GM19438 (cell line): ENCODE data around the gene PARD6A.

Source experiments
- ATAC-seq: cut with Tn5 transposase; IDR thresholded peaks from one replicate; pipeline ENCODE4 v1.9.1; 2021; ENCODE audit warnings: low read depth; ENCODE audit not compliant: unreplicated experiment

The PARD6A gene

GRCh38 chr16:67666559-67667452 lies 6.0 kb downstream of the PARD6A start, which contains the start of the genes C16orf86 and ENKD1:
Gene C16orf86 (plus strand): TSS chr16:67666814. CDS start chr16:67666971, 157 bp downstream.
Gene ENKD1 (minus strand): TSS chr16:67666750. CDS start chr16:67666442, 308 bp downstream.
- peak; percentile 62 for ATAC-seq

- no peak for ATAC-seq
Observed at GRCh38 chr16:67667453-67667816, 6.7 kb downstream of the PARD6A start.

- peak; percentile 62 for ATAC-seq
Observed at GRCh38 chr16:67667817-67668494, 7.2 kb downstream of the PARD6A start.

GRCh38 chr16:67668495-67669157 lies 7.9 kb downstream of the PARD6A start:
- no peak for ATAC-seq

GRCh38 chr16:67669499-67670101 lies 8.8 kb downstream of the PARD6A start:
- no peak for ATAC-seq

DNA sequence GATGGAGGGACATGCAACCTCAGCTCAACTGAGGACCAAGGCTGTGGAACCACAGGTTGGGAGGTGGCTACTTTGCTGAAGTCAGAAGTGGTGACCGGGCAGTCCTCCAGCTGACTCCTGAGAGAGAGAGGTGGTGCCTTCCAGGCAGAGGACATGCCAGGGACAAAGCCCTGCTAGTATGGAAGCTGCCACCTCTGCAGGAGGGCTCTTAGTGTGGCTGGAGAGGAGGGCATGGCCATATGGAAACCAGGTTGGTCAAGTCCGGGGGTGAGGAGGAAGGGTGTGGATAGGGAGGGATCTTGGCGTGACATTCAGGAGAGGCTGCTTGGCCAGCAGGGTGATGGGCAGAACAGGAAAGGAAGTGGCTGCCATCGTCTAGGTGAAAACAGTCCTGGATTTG lies 11.5 kb downstream of the PARD6A start:
- ATAC-seq, result no peak

GRCh38 chr16:67672739-67673662 lies 12.2 kb downstream of the PARD6A start:
- no peak for ATAC-seq

GRCh38 chr16:67673712-67674580 lies 13.2 kb downstream of the PARD6A start:
- no peak for ATAC-seq

GRCh38 chr16:67674851-67675578 lies 14.3 kb downstream of the PARD6A start:
- no peak for ATAC-seq

DNA sequence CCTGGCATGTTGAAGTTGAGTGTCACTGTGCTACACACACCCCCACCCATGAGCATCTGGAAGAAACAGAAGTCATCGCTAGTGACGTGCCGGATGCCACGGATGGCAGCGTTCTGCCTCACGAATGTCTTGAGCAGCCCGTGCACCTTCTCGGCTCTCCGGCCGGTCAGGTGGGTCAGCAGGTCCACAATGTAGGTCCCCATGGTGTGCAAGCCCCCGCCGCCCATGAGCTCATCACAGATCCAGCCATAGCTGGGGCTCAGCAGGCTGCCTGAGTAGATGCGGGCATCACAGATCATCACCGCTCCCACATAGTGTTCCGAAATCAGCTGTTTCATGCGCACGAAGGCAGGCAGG lies 14.8 kb downstream of the PARD6A start:
- ATAC-seq, result no peak

- ATAC-seq, result no peak
Observed at GRCh38 chr16:67675999-67676398, 15.2 kb downstream of the PARD6A start.

DNA sequence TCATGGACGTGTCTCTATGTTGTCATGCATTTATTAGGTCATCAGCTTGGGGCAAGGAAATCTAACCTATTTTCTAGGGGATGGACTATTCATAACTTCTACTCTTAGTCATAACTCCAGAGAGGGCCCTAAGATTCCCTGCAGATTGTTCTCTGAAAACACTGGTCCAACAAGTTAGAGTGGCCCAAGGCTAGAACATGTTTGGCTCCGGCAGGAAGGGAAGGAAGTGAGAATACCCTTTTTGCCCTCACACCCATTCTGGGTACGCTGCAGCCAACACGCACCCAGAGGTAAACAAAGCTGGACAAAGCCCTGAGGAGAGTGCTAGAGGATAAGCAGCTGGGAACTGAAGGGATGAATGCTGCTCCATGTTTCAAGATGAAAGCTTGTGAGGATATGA lies 15.8 kb downstream of the PARD6A start:
- ATAC-seq, result no peak

GRCh38 chr16:67676939-67677338 lies 16.2 kb downstream of the PARD6A start:
- no peak for ATAC-seq

DNA sequence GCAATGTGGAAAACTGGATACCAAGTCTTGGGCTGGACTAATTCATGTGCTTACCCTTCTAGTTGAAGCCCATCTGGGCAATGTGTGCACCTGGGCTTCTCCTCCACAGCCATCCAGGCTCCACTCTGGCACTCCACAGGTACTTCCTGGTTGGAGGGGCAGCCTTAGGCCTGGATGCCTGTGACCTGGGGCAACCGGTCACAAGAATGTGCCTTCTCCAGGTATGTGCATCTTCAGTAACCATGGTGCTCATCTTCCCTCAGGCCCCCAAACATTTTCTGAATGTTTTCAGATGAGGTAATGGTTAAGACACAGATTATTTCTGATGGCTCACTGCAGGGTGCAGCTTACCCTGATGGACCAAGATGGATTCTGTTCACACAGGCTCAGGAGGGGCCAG lies 17.0 kb downstream of the PARD6A start:
- no peak for ATAC-seq

DNA sequence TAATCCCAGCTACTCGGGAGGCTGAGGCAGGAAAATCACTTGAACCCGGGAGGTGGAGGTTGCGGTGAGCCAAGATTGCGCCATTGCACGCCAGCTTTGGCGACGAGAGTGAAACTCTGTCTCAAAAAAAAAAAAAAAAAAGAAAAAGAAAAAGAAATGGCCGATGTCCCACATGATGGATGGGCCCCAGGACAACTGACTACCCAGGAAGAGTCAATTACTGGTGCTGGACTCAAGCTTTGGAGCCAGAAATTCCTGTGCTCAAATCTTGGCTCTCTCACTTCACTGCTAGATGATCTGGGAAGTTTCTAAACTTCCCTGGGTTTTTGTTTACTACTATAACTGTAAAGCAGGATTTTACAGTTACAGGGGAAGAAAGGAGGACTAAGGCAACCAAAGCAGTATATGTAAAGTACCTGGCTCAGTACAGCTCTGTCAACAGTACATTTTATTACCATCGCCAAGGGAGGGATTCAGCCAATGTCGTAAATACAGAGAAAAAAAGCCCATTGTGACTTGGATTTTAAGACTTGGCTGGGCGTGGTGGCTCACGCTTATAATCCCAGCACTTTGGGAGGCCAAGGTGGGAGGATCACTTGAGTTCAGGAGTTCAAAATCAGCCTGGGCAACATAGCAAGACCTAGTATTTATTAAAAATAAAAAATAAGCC lies 17.7 kb downstream of the PARD6A start:
- no peak for ATAC-seq

GRCh38 chr16:67679935-67680897 lies 19.5 kb downstream of the PARD6A start:
- ATAC-seq, result no peak

GRCh38 chr16:67683767-67684166 lies 23.0 kb downstream of the PARD6A start:
- no peak for ATAC-seq
